HS-5 (cell line): ENCODE results near the gene RAB23.

Source experiments
- DNase-seq: peaks from one replicate; pipeline ENCODE4 v3.0.0-alpha.2; 2012; ENCODE audit warnings: low read depth

RAB23 gene

DNA sequence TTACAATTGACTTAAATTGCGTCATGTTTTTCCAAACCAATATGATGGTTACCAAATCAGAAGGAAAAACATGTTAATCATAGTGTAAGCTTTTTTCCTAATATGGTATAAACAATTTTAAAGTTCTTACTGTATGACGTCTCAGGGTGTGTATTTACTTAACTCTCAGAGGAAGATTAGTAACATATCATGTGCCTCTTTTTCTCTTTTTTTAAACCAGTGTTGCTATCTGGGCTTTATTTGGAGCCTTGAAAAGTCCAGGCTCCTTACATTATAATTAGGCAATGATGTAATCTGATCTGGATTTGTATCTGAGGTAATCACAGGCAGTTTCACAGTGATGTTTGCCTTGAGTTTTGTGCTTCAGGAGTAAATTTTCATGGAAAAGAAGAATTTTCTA, 20.4 kb upstream of the RAB23 start:
- no peak for DNase-seq

DNA sequence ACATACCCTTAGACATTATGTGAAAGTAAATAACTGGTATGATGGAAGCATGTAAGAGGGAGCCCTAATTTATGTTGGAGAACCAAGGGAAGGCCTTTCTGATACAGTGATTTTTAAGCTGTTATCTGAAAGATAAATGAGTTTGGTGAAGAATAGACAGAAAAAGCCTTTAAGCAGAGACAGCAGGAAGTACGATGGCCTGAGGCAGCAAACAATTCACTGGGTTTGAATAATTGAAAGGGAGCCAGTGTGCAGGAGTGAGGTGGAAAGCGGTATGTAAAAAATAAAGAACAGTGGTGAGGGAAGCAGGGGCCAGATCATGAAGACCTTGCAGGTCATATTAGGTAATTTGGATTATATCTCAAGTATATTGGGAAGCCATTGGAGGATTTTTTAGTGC, 4.1 kb upstream of the RAB23 start:
- DNase-seq: no peak

DNA sequence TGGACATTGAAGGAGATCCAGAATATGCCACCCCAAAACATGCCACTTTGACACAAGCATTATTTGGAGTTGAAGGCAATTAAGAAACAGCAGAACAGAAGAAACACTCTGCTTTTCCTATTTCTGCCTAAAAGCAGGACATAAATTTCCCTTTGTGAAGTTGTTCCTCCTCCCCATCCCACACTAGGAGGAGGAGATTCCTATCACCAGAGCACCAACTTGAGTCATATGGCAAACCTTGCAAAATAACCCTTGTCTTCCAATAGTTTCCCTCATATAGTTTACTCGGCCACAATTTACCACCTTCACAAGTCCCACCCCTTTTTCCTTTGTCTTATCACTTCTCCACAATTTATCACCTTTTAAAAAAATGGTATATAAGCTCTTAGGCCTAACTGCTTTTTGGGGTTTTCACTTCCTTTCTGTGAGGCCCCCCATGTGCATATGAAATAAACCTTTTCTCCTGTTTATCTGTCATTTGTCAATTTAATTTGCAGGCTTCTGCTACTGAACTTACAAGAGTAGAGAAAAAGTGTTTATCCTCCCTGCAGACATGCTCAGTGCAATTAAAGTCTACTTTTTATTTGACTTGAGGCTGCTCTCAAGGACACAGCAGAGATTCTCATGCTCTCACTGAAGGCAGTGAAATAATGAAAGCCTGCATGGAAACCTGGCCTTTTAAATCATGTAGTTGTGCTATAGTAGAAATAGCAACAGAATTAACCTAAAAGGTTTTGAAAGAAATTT, 2.8 kb upstream of the RAB23 start:
- DNase-seq: no peak

DNA sequence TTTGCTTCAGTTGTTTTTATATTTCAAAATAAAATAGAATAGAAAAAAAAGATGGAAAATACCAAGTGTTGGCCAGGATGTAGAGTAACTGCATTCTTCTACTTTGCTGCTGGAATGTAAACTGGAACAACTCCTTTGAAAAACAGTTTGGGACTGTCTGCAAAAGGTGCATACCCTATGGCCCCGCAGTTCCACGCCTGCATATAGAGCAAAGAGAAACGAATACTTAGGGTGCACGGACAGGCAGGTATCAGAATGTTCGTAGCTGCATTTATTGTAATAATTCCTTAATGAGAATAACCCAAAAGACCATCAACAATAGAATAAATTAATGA, 603 bp upstream of the RAB23 start:
- DNase-seq: no peak

DNA sequence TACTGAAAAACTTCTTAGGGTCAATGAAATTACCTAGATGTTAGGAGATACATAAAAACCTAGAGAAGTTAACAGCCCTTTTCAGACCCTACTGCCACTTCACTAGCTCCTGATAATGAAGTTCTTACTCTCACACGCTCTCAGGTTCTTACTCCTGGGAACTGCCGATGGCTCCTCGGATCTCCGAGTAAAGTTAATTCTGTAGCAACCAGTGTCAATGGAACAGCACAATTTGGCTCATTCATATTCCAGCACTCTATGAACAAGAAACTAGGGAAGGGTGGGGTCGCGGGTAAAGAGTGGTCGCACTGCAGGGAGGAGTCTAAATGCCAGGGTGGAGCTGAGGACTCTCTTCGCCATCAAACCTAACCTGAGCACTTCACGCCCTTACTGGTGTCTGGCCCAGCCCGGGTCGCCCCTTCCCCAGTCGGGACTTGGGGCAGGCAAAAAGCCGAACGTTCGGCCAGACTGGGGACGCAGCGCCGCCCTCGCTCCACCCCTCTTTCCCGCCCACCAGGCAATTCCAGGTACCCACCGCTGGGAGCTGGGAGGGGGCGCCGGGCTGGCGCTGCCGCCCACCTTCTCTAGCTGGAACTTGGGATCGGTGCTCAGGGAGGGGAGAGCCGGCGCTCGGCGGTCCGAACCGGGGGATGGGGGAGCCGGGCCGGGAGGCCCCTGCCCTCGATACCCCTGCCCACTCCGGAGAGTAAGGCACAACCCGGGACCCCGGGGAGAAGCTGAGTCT, 744 bp downstream of the RAB23 start:
- DNase-seq: peak; percentile 34

DNA sequence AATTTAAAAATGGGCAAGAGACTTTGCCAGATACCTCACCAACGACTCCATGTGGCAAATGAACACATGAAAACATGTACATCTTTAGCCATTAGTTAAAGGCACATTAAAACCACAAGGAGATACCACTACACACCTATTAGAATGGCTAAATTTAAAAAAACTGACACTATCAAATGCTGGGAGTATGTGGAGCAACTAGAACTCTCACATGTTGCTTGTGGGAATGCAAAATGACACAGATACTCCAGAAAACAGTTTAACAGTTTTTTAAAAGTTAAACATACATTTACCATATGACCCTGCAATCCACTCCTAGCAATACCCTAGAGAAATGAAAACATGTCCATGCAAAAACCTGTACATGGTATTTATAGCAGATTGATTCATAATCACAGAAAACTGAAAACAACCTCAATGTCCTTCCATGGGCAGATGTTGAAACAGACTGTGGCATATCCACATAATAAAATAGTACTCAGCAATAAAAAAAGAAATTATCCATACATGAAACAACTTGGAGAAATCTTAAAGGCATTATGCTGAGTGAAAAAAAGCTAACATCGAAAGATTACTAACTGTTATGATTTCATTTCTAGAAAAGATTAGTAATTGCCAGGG, 1.9 kb downstream of the RAB23 start:
- no peak for DNase-seq

DNA sequence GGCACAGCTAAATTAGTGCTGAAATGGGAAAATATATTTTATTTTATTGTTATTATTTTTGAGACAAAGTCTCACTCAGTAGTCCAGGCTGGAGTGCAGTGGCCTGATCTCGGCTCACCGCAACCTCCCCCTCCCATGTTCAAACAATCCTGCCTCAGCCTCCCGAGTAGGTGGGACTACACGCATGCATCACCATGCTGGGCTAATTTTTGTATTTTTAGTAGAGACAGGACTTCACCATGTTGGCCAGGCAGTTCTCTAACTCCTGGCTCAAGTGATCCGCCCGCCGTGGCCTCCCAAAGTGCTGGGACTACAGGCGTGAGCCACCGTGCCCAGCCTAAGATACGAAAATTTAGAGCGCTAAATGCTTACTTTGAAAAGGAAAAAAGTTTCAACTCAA, 4.8 kb downstream of the RAB23 start:
- DNase-seq: no peak

DNA sequence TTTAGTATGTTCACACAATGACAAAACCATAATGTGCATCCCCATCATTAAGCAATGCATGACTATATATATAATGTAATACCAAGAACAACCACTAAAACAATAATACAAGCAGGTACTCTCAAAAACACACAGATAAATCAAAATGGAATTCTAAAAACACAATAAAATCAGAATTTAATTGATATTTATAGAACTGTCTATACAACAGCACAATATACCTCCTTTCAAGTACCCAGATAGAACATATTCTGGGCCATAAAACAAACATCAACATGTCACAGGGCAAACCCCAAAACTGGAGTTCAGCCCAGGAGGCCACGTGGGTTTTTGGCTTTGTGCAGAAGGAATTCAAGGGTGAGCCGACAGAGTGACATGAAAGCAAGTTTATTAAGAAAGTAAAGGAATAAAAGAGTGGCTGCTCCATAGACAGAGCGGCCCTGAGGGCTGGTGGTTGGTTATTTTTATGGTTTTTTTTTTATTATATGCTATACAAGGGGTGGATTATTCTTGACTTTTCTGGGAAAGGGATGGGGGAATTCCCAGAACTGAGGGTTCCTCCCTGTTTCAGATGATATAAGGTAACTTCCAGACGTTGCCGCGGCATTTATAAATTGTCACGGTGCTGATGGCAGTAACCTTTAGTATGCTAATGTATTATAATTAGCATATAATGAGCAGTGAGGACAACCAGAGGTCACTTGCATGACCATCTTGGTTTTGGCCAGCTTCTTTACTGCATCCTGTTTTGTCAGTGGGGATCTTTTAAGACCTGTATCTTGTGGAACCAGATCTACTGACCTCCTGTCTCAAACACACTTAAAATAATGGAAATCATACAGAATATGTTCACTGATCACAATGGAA, 5.6 kb downstream of the RAB23 start:
- DNase-seq: no peak

DNA sequence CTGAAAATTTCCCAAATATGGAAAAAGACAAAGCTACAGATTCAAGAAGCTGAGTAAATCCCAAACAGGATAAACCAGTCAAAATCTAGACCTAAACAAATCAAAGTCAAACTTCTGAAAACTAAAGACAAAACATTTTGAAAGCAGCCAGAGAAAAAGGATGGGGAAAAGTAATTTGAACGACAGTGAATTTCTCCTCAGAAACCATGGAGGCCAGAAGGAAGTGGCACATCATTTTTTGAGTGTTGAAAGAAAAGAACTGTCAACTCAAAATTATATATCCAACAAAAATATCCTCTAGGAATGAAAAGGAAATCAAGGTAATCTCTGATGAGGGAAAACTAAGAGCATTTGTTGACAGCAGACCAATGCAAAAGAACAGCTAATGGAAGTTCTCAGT, 6.8 kb downstream of the RAB23 start:
- no peak for DNase-seq

DNA sequence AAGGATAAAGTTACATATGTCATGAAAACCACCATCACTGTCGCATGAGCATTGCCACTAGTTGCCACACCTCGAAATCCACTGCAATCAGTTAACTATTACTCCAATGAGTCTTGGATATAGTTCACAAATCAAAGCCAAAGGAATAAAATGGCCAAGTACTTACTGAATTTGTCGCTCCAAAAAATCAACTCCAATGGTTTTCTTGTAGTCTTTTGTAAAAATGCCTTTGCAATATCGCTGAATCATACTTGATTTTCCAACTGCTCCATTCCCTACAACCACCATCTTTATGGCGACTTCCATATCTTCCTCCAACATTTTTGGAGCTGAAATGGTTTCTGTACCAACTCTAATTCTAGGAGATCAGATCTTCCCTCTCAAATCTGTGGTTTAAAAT, 12.0 kb downstream of the RAB23 start:
- no peak for DNase-seq

DNA sequence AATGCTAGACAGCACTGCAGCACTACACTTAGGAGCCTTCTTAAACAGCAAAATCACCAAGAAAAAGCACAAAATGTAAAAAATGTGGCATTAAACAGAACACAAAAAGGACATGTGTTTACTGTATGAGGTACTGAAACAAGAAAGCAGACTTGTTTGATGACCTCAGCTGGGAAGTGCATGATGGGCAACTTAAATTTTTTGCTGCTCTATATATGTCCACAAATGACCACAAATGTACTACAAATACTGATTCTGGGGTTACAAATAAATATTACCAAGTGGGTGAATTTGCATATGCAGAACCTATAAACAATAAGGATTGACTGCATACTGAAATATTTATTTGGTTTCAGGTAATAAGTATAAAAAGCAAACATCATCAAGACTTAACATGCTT, 13.1 kb downstream of the RAB23 start:
- DNase-seq: no peak

DNA sequence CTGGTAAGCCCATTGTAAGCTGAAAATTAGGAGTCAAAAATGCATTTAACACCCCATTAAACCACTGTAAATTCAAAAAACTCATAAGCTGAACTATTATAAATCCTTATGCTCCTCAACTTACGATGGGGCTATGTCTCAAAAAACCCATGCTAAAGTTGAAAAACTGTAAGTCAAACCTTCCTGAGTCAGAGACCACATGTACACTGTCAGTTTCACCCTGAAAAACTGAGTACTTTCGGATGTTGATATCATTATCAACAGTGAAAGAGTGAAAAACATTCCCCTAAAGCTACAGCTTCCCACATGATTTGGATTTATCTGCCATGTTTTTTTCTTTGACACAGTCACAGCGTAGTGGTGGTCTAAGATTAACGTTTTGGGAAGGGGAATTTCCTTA, 14.2 kb downstream of the RAB23 start:
- no peak for DNase-seq

DNA sequence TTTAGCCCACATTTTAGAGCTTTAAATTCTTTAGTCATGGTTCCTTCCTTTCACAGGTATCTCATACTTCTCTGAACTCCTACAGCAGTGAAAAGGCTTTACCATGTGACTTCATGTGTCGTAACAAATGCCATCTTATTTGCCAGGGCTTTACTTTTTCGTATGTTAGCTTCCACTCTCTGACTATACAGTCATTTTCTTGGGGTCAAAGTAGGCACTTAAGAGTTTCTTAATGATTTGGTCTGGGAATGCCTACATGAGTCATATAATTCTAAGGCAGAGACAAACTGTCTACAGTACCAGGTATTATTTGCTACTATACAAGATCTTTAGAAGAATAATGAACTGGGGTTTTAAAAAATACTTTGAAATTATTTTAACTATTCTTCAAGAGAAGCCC, 15.0 kb downstream of the RAB23 start:
- DNase-seq: peak; percentile 36

DNA sequence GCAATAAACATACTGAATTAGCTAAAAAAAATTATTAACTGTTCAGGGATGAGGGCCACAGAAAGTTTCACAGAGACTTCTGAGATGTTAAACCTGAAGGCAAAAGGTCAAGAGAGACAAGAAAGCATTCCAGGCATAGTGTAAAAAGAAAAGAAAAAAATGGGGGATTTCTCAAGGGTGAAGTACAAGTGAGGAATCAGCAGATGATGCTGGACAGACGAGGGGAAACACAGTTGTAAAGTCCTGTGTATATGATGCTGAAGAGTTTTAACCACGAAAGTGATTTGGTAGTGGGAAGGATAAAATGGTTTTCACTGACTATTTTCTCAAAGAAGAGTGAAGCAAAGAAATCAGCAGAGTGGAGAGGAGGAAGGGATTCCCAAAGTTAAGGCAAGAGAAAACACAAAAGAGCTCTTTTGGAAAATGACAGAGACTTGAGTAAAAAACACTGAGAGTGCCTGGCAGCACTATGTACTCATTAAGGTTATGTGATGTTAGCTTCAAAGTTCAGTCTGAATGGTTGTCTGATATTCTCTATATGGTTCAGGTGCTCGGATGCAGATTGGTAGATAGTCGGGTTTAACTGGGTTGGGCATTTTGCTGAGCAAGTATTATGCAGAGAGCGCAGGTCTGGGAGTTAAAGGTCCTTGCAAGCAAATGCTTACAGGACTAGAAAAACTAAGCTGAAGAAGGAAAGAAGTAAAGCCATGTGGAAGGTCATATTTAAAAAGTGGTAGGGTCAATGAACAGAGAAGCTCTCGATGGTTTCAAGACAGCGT, 16.4 kb downstream of the RAB23 start:
- no peak for DNase-seq

DNA sequence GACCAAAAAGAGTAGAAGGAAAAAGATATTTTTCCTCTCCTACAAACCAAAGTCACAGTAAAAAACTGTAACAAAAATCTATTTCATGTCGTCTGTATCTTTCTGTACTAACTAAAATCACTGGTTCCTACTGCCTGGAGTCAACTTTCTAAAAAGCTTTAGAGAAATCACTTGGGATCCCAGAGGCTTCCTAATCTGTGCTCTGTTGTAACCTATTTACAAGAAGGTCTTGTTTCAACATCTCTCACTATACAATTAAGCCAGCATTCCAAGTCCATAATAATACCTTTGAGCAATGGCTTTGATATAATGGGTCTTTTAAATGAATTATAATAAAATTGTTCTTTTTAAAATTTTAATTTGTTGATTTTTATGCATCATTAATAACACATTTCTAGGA, 20.4 kb downstream of the RAB23 start:
- no peak for DNase-seq

DNA sequence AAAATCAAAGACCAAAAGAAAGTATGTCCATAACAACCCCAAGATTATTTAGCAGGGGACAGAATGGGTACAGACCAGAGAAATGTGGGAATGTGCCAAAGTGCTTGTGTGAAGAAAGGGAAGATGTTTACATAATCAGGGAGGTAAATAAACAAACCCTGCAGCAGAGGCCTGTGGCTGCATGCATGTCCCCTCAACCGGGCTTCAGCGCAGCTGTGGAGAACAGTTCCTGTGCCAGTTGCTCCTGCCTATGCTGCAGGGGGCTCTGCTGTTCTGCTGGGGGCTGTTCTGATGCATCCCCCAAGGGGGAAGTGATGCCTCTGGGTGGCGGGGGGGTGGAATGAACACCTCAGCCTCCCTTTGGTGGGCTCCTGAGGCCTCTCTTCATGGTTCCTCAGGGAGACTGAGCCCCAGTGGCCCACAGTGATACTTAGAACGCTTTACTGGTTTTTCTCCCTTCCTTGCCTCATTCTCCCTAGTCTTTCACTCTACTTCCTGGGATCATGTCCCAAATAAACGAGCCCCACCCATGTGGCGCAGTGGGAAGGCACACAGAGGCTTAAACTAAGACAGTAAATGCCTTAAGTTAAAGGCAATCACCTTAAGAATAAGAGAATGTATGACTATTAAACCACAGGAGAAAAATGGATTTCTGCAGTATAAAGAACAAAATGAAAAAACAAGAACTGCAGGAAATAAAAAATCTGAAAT, 23.0 kb downstream of the RAB23 start:
- DNase-seq: no peak

DNA sequence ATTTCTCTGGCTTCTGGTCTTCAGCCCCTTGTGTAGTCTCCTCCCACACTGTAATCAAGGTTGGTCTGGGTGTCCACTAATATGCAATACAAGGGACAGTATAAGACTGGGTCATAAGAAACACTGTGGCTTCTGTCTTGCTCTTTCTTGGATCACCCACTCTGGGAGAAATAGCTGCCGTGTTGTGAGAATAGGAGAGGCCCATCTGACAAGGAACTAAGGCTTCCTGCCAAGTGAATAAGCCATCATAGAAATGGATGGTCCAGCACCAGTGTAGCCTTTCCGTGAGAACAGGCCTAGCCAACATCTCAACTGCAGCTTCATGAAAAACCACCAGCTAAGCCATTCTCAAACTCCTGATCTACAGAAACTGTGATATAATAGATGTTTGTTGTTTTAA, 26.6 kb downstream of the RAB23 start:
- no peak for DNase-seq

DNA sequence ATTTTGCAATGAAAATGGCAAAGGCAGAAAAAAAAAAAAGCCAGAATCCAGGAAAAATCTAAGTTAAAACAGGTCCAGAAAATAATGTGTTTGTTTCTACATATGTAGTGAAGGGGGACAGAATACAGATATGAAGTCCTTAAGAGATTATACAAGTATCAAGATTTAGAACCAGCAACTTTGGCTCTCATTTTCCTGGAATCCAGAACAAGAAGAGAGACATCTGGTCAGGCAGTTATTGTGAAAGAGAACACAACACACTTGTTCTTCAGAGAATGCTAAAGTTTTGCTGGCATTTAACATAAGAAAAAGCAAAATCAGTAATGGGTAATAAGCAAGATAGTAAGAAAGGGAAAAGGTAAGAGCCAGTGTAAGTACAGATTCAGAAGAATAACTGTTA, 28.9 kb downstream of the RAB23 start:
- no peak for DNase-seq

DNA sequence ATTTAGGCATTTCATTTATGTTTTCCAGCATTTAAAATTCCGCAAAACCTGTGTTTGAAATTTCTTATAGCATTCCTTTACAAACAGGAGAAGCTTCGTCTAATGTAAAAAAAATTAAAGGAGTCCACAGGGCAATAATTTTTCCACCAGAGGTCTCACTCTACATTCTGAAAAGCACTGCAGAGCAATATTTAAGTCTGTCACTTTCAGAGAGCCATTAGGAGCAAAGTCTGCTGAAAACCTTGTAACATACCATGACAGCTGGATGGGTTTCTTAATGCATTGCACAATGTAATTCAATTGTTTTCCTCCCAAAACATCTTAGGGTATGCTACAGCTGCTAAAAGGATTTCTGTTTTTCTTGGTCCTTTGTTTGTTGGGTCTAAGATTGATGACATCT, 32.0 kb downstream of the RAB23 start:
- DNase-seq: no peak

DNA sequence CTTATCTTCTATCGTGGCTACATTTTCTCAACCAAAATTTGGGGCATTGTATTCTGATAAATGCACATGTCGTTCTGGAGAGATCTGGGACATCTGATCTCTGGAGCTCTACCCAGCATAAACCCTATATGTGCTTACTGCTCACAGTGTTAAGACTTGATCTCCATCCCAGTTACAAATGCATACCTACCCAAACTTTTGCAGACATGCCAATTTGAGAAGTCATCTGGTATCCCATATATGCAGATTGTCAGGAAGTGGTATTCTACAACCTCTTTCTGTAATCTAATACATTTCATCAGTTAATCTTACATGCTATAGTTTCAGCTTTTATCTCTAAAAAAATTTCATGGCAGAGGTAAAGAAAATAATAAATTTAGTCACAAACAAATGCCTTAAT, 38.8 kb downstream of the RAB23 start:
- no peak for DNase-seq

DNA sequence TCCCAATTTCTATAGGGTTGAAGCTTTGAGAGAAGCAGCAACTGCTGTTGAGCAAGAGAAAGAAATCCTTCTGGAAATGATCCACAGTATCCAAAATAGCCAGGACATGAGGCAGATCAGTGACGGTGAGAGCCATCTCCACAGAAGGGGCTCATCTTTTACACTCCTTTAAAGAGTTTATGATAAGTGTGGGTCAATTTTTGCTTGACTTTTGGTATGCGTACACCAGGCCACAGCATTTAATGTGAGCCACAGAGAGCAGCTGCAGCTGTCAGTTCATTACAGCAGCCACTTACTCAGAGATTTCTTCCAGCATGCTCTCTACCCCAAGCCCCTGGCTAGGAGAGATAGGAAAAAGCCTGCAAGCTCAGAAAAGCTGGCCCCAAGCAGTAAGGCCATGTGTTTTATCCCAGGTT, 40.1 kb downstream of the RAB23 start:
- no peak for DNase-seq
